Gastroesophageal sphincter (tissue), 3 donors: Measurements from ENCODE around the gene AIG1.

Experiments used
- CTCF ChIP-seq, 4 experiments: fragments of 200-600 bp in 2 of 4; fragments of 450-650 bp in 2 of 4; sonication (generic) in 1 of 4; IDR thresholded peaks; one replicate each; pipeline ENCODE4 v1.5.1; 2017 to 2019; ENCODE audit warnings: antibody characterized with exemption in 4 of 4, mild to moderate bottlenecking in 2 of 4, moderate library complexity in 2 of 4
- EP300 ChIP-seq: sonication (generic); formaldehyde crosslinking; IDR thresholded peaks from one replicate; pipeline ENCODE4 v1.6.1; 2017; ENCODE audit warnings: antibody characterized with exemption, mild to moderate bottlenecking
- POLR2A ChIP-seq, 2 donors: fragments of 450-650 bp; IDR thresholded peaks; one replicate each; pipeline ENCODE4 v1.6.1; 2017; ENCODE audit warnings: antibody characterized with exemption in 2 of 2, mild to moderate bottlenecking in 2 of 2, moderate library complexity in 1 of 2
- POLR2AphosphoS5 ChIP-seq: sonication (generic); formaldehyde crosslinking; IDR thresholded peaks from one replicate; pipeline ENCODE4 v1.6.1; 2017; ENCODE audit warnings: antibody characterized with exemption

DNA sequence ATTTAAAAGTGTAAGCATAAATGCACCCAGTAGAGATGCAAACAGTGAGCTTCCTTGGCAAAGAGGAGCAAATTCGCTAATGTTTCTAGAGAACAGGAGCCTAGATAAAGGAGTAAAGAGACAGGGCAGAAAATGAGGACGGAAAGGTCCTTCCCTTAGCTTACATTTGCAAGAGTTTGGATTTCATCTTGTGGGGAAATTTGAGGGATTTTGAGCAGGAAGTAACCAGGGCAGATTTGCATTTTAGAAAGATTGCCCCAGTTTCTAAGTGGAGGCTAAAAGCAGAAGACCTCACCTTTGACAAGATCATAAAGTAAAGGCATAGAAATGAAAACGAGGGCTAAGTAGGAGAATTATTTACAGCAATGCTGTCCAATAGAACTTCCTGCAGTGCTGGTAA, 309.3 kb downstream of the AIG1 start:
- no peak for TF ChIP-seq EP300
- TF ChIP-seq POLR2AphosphoS5 = no peak
- TF ChIP-seq POLR2A (IDR thresholded peaks at IDR 0.05) = no peak
- TF ChIP-seq CTCF (IDR thresholded peaks at IDR 0.05) = no peak
